Peyer's patch (tissue), 4 donors: ENCODE measurements around the gene KIFC1. TPM values are rescaled to one million over a fixed set of nuclear protein-coding genes. Genes with fewer than 3 reads are reported as not detected.
"Not testable (repeated sequence)": the region's sequence is repeated elsewhere in the genome, so short reads cannot be mapped to it uniquely, and the experiment has no call there.

Experiments
- DNase-seq, 3 donors: peaks; one replicate each; pipeline ENCODE4 v3.0.0-alpha.2; 2017 to 2019
- H3K27ac ChIP-seq, 4 donors: fragments of 200-600 bp; sonication (generic); one replicate each; pipeline ENCODE4 v1.5.1; 2016 to 2019
- H3K27me3 ChIP-seq, 2 donors: fragments of 200-600 bp; sonication (generic); one replicate each; pipeline ENCODE4 v1.5.1; 2019
- H3K36me3 ChIP-seq, 3 donors: fragments of 200-600 bp; sonication (generic); one replicate each; pipeline ENCODE4 v1.5.1; 2016 to 2019
- H3K4me1 ChIP-seq, 4 donors: fragments of 200-600 bp; sonication (generic); one replicate each; pipeline ENCODE4 v1.5.1; 2016 to 2019
- H3K4me3 ChIP-seq, 4 donors: fragments of 200-600 bp; sonication (generic); 1 replicate in 3 of 4; 2 replicates in 1 of 4; pipeline ENCODE4 v1.5.1; 2016 to 2019; ENCODE audit warnings: mild to moderate bottlenecking in 1 of 4
- H3K9me3 ChIP-seq, 4 donors: fragments of 200-600 bp; sonication (generic); one replicate each; pipeline ENCODE4 v1.5.1; 2016 to 2019; ENCODE audit warnings: mild to moderate bottlenecking in 1 of 4
- CTCF ChIP-seq, 6 experiments: fragments of 450-650 bp in 4 of 6; fragments of 200-600 bp in 2 of 6; sonication (generic) in 1 of 6; IDR thresholded peaks; one replicate each; pipeline ENCODE4 v1.5.1; 2017 to 2019; ENCODE audit warnings: antibody characterized with exemption in 6 of 6, mild to moderate bottlenecking in 3 of 6, moderate library complexity in 1 of 6
- POLR2A ChIP-seq, 2 donors: fragments of 450-650 bp; IDR thresholded peaks; one replicate each; pipeline ENCODE4 v1.5.1; 2017; ENCODE audit warnings: antibody characterized with exemption in 2 of 2, mild to moderate bottlenecking in 2 of 2, moderate library complexity in 2 of 2
- total RNA-seq, 4 donors: library from RNA; depleted of rRNA; stranded (reverse); fragments of >200 nt; gene quantifications; one replicate each; pipeline ENCODE4 v1.1.0, GENCODE V29; 2016

Gene KIFC1
- total RNA-seq, 4 donors from 2014 or later, result 10.9 to 28.1 (median 18.3) TPM

GRCh38 chr6:33391922-33392594 lies 435 bp downstream of the KIFC1 start:
- no peak for TF ChIP-seq POLR2A (IDR thresholded peaks at IDR 0.05)
- no peak for TF ChIP-seq CTCF (IDR thresholded peaks at IDR 0.05)
- Histone ChIP-seq H3K4me3 (peak overlapping the region; percentile 50 to 62 (median 55)), H3K9me3 (no peaks in the 10 kb centered on the region), H3K36me3 (no peaks in the 10 kb centered on the region), H3K4me1 (peaks cover 0 to 9% (median 7%) of the 10 kb centered on the region in 4 donors), H3K27ac (peak overlapping the region; percentile 66 to 92 (median 87)), H3K27me3 (no peaks in the 10 kb centered on the region)
- DNase-seq, result no peak

- no peak for DNase-seq
- Histone ChIP-seq H3K27ac (peak overlapping the region in 2 of 4 donors; percentile 89 to 92), H3K9me3 (no peaks in the 10 kb centered on the region), H3K4me3 (peak overlapping the region in 2 of 4 donors; percentile 55 to 62), H3K36me3 (no peaks in the 10 kb centered on the region), H3K27me3 (no peaks in the 10 kb centered on the region), H3K4me1 (peaks cover 0 to 9% (median 7%) of the 10 kb centered on the region in 4 donors)
- no peak for TF ChIP-seq CTCF (IDR thresholded peaks at IDR 0.05)
- TF ChIP-seq POLR2A (IDR thresholded peaks at IDR 0.05), result no peak
These were observed 949 bp downstream of the KIFC1 start for GRCh38 chr6:33392595-33392948.

- Histone ChIP-seq H3K36me3 (no peaks in the 10 kb centered on the region), H3K9me3 (no peaks in the 10 kb centered on the region), H3K27ac (no peak overlapping the region), H3K4me3 (peak overlapping the region in 1 of 4 donors; percentile 55), H3K27me3 (no peaks in the 10 kb centered on the region), H3K4me1 (peaks cover 0 to 9% (median 7%) of the 10 kb centered on the region in 4 donors)
- DNase-seq, result no peak
- no peak for TF ChIP-seq POLR2A (IDR thresholded peaks at IDR 0.05)
- no peak for TF ChIP-seq CTCF (IDR thresholded peaks at IDR 0.05)
These were observed 1.4 kb downstream of the KIFC1 start for GRCh38 chr6:33392979-33393378.

- DNase-seq, result no peak
- no peak overlapping the region for H3K4me3 ChIP-seq
- H3K4me1 ChIP-seq, result peaks cover 0 to 3% (median 0%) of the 10 kb centered on the region in 4 donors
- H3K27me3 ChIP-seq, result no peaks in the 10 kb centered on the region
- TF ChIP-seq POLR2A (IDR thresholded peaks at IDR 0.05), result no peak
- TF ChIP-seq CTCF (IDR thresholded peaks at IDR 0.05), result no peak
- no peak overlapping the region for H3K27ac ChIP-seq
- H3K9me3 ChIP-seq, result no peaks in the 10 kb centered on the region
- no peaks in the 10 kb centered on the region for H3K36me3 ChIP-seq
These were observed 5.9 kb downstream of the KIFC1 start for GRCh38 chr6:33397541-33397940.

- not testable (repeated sequence) for H3K27ac ChIP-seq, H3K36me3 ChIP-seq, H3K9me3 ChIP-seq, H3K4me3 ChIP-seq, DNase-seq, H3K4me1 ChIP-seq, H3K27me3 ChIP-seq
These were observed 7.0 kb downstream of the KIFC1 start for GRCh38 chr6:33398601-33399000.

- DNase-seq, H3K4me3 ChIP-seq, H3K27ac ChIP-seq, H3K27me3 ChIP-seq, H3K9me3 ChIP-seq, H3K36me3 ChIP-seq, H3K4me1 ChIP-seq: not testable (repeated sequence)
These were observed 8.3 kb downstream of the KIFC1 start for GRCh38 chr6:33399881-33400280.

GRCh38 chr6:33404884-33405283 lies 13.3 kb downstream of the KIFC1 start:
- no peaks in the 10 kb centered on the region for H3K4me1 ChIP-seq
- H3K4me3 ChIP-seq, result no peak overlapping the region
- H3K27ac ChIP-seq, result no peak overlapping the region
- no peaks in the 10 kb centered on the region for H3K27me3 ChIP-seq
- no peak for TF ChIP-seq POLR2A (IDR thresholded peaks at IDR 0.05)
- no peak for TF ChIP-seq CTCF (IDR thresholded peaks at IDR 0.05)
- H3K9me3 ChIP-seq, result no peaks in the 10 kb centered on the region
- H3K36me3 ChIP-seq, result no peaks in the 10 kb centered on the region
- peak in 1 of 3 donors; percentile 19 for DNase-seq
